Adrenal gland (tissue), 12 donors: Measurements from ENCODE around the gene RC3H1. TPM values are rescaled to one million over a fixed set of nuclear protein-coding genes. Genes with fewer than 3 reads are reported as not detected.

ENCODE experiments used
- DNase-seq, 7 donors: peaks; one replicate each; pipeline ENCODE4 v3.0.0-alpha.2; 2019 to 2020
- H3K27ac ChIP-seq, 5 donors: fragments of 200-600 bp; sonication (generic) in 4 of 5; 1 replicate in 3 of 5; 2 replicates in 2 of 5; pipeline versions ENCODE4 v1.5.1 to v1.8.0; 2016 to 2020; ENCODE audit warnings: mild to moderate bottlenecking in 1 of 5
- H3K27me3 ChIP-seq: fragments of 200-600 bp; 2 replicates; pipeline ENCODE4 v1.8.0; 2021
- H3K36me3 ChIP-seq, 2 donors: fragments of 200-600 bp; replicated peaks in 1 of 2; 1 replicate in 1 of 2; 2 replicates in 1 of 2; pipeline versions ENCODE4 v1.5.1 to v1.8.0; 2018 to 2022
- H3K4me1 ChIP-seq, 2 donors: fragments of 200-600 bp; replicated peaks in 1 of 2; 1 replicate in 1 of 2; 2 replicates in 1 of 2; pipeline versions ENCODE4 v1.5.1 to v1.8.0; 2018 to 2021
- H3K4me3 ChIP-seq, 4 donors: fragments of 200-600 bp; sonication (generic) in 3 of 4; one replicate each; pipeline ENCODE4 v1.5.1; 2016 to 2018
- H3K9me3 ChIP-seq, 3 donors: fragments of 200-600 bp; sonication (generic) in 1 of 3; replicated peaks in 1 of 3; 1 replicate in 2 of 3; 2 replicates in 1 of 3; pipeline versions ENCODE4 v1.5.1 to v1.8.0; 2016 to 2021
- CTCF ChIP-seq, 6 experiments: fragments of 450-650 bp in 4 of 6; fragments of 200-600 bp in 2 of 6; sonication (generic) in 1 of 6; IDR thresholded peaks; 1 replicate in 5 of 6; 2 replicates in 1 of 6; pipeline versions ENCODE4 v1.5.1 to v1.8.0; 2016 to 2021; ENCODE audit warnings: antibody characterized with exemption in 6 of 6, mild to moderate bottlenecking in 2 of 6, moderate library complexity in 1 of 6
- POLR2A ChIP-seq, 2 donors: fragments of 450-650 bp; IDR thresholded peaks; one replicate each; pipeline ENCODE4 v1.6.1; 2017; ENCODE audit warnings: antibody characterized with exemption in 2 of 2, mild to moderate bottlenecking in 2 of 2, moderate library complexity in 1 of 2
- WGBS, 4 donors: extraction: QIAGEN DNeasy Blood & Tissue Kit in 2 of 4; methylation state at CpG; one replicate each; pipeline versions ENCODE4 v1.1.5 to v1.1.7; 2013 to 2017; 5-methylcytosine and 5-hydroxymethylcytosine counted together
- intact Hi-C, 2 donors: fragments of 100-400 bp; cut with DNase I; formaldehyde crosslinking; loops; one replicate each; pipeline versions ENCODE4 v1.14.1 to v1.15.0; 2022 to 2023
- polyA plus RNA-seq, 3 donors: library from polyadenylated mRNA; stranded (reverse); fragments of 200-250 nt in 2 of 3; fragments of 350-450 nt in 1 of 3; fragmentation: Illumina TruSeq in 1 of 3; extraction: RNeasy Lipid Tissue Mini Kit (QIAGEN cat#74804) in 1 of 3; gene quantifications; one replicate each; pipeline ENCODE4 v1.2.3, GENCODE V29; 2013 to 2014
- total RNA-seq, 9 donors: library from RNA; depleted of rRNA in 4 of 9; stranded (reverse); fragments of >200 nt in 4 of 9; fragments of 120-200 nt in 1 of 9; fragmentation: NEBNext Ultra II Directional in 1 of 9; extraction: Animal tissue kit (Norgen Biotek cat#: 25700) in 1 of 9; gene quantifications; one replicate each; pipeline versions ENCODE4 v1.1.0 to v1.2.4, GENCODE V29; 2013 to 2023
- donor health status: healthy with polysubstance abuse.
- donor health status: Bipolar disorder and iron deficiency.
- donor health status: DM: yes; HTN: yes; CAD: no.
- donor health status: DM: no; HTN: no; CAD: no.
- donor health status: DM: no; HTN: no; CAD: no.
- donor health status: DM: yes; HTN: yes; CAD: no.

RC3H1 gene
- total and polyA plus RNA-seq, 12 donors = 3.6 to 36.2 (median 23.9) TPM

- no peaks in the 10 kb centered on the region for H3K27me3 ChIP-seq
- no peaks in the 10 kb centered on the region for H3K36me3 ChIP-seq
- H3K27ac ChIP-seq = no peak overlapping the region
- H3K4me1 ChIP-seq = peaks cover 3 to 10% of the 10 kb centered on the region in 2 donors
- TF ChIP-seq CTCF (IDR thresholded peaks at IDR 0.05) (no peak), POLR2A (IDR thresholded peaks at IDR 0.05) (no peak)
- H3K4me3 ChIP-seq = no peak overlapping the region
- intact Hi-C loops = no loop called here
- no peak for DNase-seq
- H3K9me3 ChIP-seq = no peaks in the 10 kb centered on the region
- 32 to 58% (median 51%) methylated on average over 2 of the region's 2 CpGs for WGBS, 4 donors
Observed at GRCh38 chr1:173900427-173900826, 121.7 kb downstream of the RC3H1 start.

GRCh38 chr1:173894189-173894588, 128.0 kb downstream of the RC3H1 start:
- 68 to 98% (median 89%) methylated on average over 3 of the region's 3 CpGs for WGBS, 4 donors
- no peaks in the 10 kb centered on the region for H3K9me3 ChIP-seq
- no peaks in the 10 kb centered on the region for H3K27me3 ChIP-seq
- TF ChIP-seq CTCF (IDR thresholded peaks at IDR 0.05) (no peak), POLR2A (IDR thresholded peaks at IDR 0.05) (no peak)
- intact Hi-C loops = no loop called here
- no peak for DNase-seq
- H3K36me3 ChIP-seq = no peaks in the 10 kb centered on the region
- H3K4me1 ChIP-seq = peaks cover 3 to 5% of the 10 kb centered on the region in 2 donors
- no peak overlapping the region for H3K4me3 ChIP-seq
- no peak overlapping the region for H3K27ac ChIP-seq

DNA sequence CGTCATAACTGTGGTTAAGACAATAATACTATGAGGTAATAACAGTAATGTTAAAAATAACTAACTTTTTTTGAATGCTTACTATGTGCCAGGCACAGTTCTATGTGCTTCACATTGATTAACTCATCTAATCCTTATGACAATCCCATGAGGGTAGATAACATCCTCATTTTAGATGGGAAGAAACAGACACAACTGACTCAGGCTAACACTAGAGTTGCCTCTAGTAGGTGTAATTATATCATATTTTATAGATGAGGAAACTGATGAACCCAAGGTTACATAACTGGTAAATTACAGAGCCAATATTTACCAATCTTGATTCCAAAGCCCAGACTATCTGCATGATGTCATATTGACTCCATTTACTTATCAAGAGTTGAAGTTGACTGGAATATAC, 128.5 kb downstream of the RC3H1 start:
- peaks cover 3 to 5% of the 10 kb centered on the region in 2 donors for H3K4me1 ChIP-seq
- no peak for TF ChIP-seq CTCF (IDR thresholded peaks at IDR 0.05)
- TF ChIP-seq POLR2A (IDR thresholded peaks at IDR 0.05) = no peak
- no peak overlapping the region for H3K27ac ChIP-seq
- no peaks in the 10 kb centered on the region for H3K36me3 ChIP-seq
- 85 to 100% (median 93%) methylated on average over 1 of the region's 1 CpG for WGBS, 4 donors
- no peaks in the 10 kb centered on the region for H3K27me3 ChIP-seq
- H3K9me3 ChIP-seq = no peaks in the 10 kb centered on the region
- no peak overlapping the region for H3K4me3 ChIP-seq
- DNase-seq = no peak
- intact Hi-C loops = no loop called here

GRCh38 chr1:173889885-173890284, 132.3 kb downstream of the RC3H1 start:
- Histone ChIP-seq H3K9me3 (no peaks in the 10 kb centered on the region), H3K36me3 (peaks cover 0 to 14% of the 10 kb centered on the region in 2 donors)

More at GRCh38 chr1:173889885-173890284, 132.3 kb downstream of the RC3H1 start:
- no peak for DNase-seq
- Histone ChIP-seq H3K27me3 (no peaks in the 10 kb centered on the region), H3K27ac (no peak overlapping the region), H3K4me3 (no peak overlapping the region), H3K4me1 (no peaks in the 10 kb centered on the region)
- 93 to 100% (median 99%) methylated on average over 2 of the region's 2 CpGs for WGBS, 4 donors
- TF ChIP-seq POLR2A (IDR thresholded peaks at IDR 0.05) (no peak), CTCF (IDR thresholded peaks at IDR 0.05) (no peak)
- intact Hi-C loops = no loop called here
